Measurements from ENCODE around the gene TMEM259.

The TMEM259 gene

DNA sequence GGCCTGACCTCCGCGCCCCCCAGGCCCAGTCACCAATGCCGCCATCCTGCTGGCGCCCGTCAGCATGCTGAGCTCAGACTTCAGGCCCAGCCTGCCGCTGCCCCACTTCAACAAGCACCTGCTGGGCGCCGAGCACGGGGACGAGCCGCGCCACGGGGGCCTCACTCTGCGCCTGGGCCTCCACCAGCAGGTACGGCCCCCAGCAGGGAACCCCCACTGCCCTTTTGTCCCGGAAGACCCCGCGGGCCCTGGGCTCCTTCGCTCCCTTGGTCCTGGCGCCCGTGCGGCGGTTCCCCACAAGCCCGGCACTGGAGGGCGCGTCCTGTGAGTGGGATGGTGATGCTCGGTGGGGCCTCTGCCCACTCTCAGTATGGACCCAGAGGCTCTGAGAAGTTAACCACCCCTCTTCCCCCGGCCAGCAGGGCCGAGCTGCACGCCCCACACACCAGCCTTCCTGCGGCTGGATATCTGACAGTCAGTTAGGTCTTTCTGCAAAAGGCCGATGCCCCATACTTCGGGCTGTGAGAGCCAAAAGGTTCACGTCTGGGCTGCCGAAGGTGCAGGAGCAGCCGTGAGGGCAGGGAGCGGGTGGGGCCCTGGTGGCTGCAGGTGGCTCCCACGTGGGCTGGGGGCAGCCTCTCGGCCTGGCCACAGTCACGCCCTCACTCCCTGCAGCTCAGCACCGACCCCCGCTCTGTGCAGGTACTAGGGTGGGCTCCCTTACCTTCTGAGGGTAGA lies 28.8 kb downstream of the TMEM259 start:
- Histone ChIP-seq H3K27me3 (ENCODE audit: control insufficient read depth, insufficient read depth, low read length) (no peaks in the 10 kb centered on the region), H3K9me3 (ENCODE audit: control insufficient read depth, low read length) (no peaks in the 10 kb centered on the region), H3K4me3 (ENCODE audit: low read depth, low read length) (no peak overlapping the region), H3K27ac (no peak overlapping the region), H3K79me2 (no peaks in the 10 kb centered on the region), H3K4me2 (ENCODE audit: low read length) (no peak overlapping the region), H3K4me1 (peaks cover 4% of the 10 kb centered on the region), H3K36me3 (ENCODE audit: control insufficient read depth, insufficient read depth, low read length) (no peaks in the 10 kb centered on the region), H3K9ac (no peak overlapping the region), H2AFZ (no peak overlapping the region)
- TF ChIP-seq, protein P1, sequence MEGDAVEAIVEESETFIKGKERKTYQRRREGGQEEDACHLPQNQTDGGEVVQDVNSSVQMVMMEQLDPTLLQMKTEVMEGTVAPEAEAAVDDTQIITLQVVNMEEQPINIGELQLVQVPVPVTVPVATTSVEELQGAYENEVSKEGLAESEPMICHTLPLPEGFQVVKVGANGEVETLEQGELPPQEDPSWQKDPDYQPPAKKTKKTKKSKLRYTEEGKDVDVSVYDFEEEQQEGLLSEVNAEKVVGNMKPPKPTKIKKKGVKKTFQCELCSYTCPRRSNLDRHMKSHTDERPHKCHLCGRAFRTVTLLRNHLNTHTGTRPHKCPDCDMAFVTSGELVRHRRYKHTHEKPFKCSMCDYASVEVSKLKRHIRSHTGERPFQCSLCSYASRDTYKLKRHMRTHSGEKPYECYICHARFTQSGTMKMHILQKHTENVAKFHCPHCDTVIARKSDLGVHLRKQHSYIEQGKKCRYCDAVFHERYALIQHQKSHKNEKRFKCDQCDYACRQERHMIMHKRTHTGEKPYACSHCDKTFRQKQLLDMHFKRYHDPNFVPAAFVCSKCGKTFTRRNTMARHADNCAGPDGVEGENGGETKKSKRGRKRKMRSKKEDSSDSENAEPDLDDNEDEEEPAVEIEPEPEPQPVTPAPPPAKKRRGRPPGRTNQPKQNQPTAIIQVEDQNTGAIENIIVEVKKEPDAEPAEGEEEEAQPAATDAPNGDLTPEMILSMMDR (IDR thresholded peaks at IDR 0.05), result no peak

- TF ChIP-seq, protein P1 (IDR thresholded peaks at IDR 0.05), result no peak
- Histone ChIP-seq H3K36me3 (ENCODE audit: control insufficient read depth, insufficient read depth, low read length) (no peaks in the 10 kb centered on the region), H3K79me2 (no peaks in the 10 kb centered on the region), H3K27ac (no peak overlapping the region), H3K4me3 (ENCODE audit: low read depth, low read length) (no peak overlapping the region), H3K9me3 (ENCODE audit: control insufficient read depth, low read length) (no peaks in the 10 kb centered on the region), H3K27me3 (ENCODE audit: control insufficient read depth, insufficient read depth, low read length) (no peaks in the 10 kb centered on the region), H3K4me2 (ENCODE audit: low read length) (no peak overlapping the region), H3K4me1 (peaks cover 3% of the 10 kb centered on the region), H2AFZ (no peak overlapping the region), H3K9ac (no peak overlapping the region)
Observed at GRCh38 chr19:991174-991931, 29.6 kb downstream of the TMEM259 start.

- Histone ChIP-seq H3K4me3 (ENCODE audit: low read depth, low read length) (no peak overlapping the region), H3K9me3 (ENCODE audit: control insufficient read depth, low read length) (no peaks in the 10 kb centered on the region), H3K27ac (no peak overlapping the region), H2AFZ (no peak overlapping the region), H3K4me1 (no peaks in the 10 kb centered on the region), H3K79me2 (no peaks in the 10 kb centered on the region), H3K9ac (no peak overlapping the region), H3K27me3 (ENCODE audit: control insufficient read depth, insufficient read depth, low read length) (no peaks in the 10 kb centered on the region), H3K36me3 (ENCODE audit: control insufficient read depth, insufficient read depth, low read length) (no peaks in the 10 kb centered on the region), H3K4me2 (ENCODE audit: low read length) (no peak overlapping the region)
- TF ChIP-seq, protein P1 (IDR thresholded peaks at IDR 0.05), result no peak
Observed at GRCh38 chr19:990746-991145, 30.2 kb downstream of the TMEM259 start.

- H3K9ac ChIP-seq, result no peak overlapping the region
- no peaks in the 10 kb centered on the region for H3K36me3 ChIP-seq (ENCODE audit: control insufficient read depth, insufficient read depth, low read length)
- H3K4me2 ChIP-seq (ENCODE audit: low read length), result no peak overlapping the region
- H3K79me2 ChIP-seq, result no peaks in the 10 kb centered on the region
- H2AFZ ChIP-seq, result no peak overlapping the region
- H3K27ac ChIP-seq, result no peak overlapping the region
- H3K4me1 ChIP-seq, result no peaks in the 10 kb centered on the region
- H3K27me3 ChIP-seq (ENCODE audit: control insufficient read depth, insufficient read depth, low read length), result no peaks in the 10 kb centered on the region
- TF ChIP-seq, protein P1 (IDR thresholded peaks at IDR 0.05), result no peak
- no peak overlapping the region for H3K4me3 ChIP-seq (ENCODE audit: low read depth, low read length)
- no peaks in the 10 kb centered on the region for H3K9me3 ChIP-seq (ENCODE audit: control insufficient read depth, low read length)
Observed at GRCh38 chr19:990119-990571, 30.8 kb downstream of the TMEM259 start.
